SKM-1 (cell line): ENCODE results near the gene SCTR.

ENCODE experiments used
- DNase-seq: peaks from one replicate; lab custom pipeline; 2025; ENCODE audit not compliant: unreplicated experiment; lab: John Stamatoyannopoulos, UW

The SCTR gene

DNA sequence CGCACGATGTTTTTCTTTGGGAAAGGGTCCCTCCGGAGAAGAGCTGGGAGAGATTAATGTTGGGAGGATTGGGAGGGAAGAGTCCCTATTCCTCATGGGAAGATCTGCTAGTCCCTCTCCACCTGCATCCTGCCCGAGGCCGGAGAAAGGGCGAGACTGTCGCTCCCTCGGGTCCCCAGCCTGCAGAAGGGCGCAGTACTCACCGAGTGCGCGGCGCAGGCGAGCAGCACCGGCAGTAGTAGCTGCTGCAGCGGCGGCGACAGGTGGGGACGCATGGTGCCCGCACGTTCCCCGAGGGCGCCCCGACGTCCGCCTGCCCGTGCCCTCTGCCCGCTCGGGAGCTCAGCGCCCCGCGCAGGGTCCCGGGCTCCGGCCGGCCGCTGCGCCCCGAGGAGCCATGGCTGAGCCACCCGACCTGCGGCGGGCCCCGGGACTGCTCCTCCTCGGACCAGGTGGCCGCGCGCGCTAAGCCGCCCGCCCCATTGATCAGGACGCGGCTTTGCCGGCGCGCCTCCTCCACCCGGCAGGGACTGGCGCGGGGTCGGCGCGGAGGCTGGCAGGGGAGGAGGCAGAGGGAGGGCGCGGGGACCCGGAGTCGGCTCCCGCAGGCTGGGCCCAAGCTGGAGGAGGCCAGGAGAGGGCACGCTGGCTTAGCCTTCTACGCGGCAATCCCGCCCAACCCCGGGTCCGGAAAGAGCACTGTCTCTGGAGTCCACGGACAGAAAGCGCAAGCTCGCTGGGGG lies at the start of gene SCTR:
Gene SCTR, minus strand, starts transcription at position 532 of the 743 bp plus-strand sequence. Its CDS starts 257 bp downstream, at position 275.
- no peak for DNase-seq

DNA sequence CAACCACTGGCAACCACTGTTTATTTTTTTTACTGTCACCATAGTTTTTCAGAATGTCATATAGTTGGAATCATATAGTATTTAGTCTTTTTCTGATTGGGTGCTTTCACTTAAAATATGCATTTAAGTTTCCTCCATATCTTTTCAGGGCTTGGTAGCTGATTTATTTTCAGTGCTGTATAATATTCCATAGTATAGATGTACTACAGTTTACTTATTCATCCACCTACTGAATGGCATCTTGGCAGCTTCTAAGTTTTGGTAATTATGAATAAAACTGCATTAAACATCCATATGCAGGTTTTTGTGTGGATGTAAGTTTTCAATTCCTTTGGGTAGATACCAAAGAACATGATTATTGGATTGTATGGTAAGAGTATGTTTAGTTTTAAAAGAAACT lies 43.0 kb upstream of the SCTR start:
- DNase-seq = no peak

DNA sequence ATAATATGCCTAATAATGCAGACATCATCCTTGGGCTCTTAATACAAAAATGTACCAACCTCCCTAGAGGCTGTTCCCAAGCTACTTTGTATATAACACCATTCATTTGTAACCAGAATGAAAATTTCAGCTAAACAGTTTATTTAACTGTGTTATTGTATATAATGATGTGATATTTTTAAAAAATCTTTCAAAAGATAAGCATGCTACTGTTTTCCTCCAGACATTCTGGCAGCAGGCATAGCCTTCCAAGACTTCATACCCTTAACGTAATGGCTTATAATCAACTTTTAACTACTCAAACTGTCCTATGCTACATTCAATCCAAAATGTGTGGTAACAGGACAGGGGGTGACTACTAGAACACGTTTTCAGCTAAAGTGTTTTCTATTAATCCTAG lies 41.2 kb upstream of the SCTR start:
- DNase-seq = no peak

DNA sequence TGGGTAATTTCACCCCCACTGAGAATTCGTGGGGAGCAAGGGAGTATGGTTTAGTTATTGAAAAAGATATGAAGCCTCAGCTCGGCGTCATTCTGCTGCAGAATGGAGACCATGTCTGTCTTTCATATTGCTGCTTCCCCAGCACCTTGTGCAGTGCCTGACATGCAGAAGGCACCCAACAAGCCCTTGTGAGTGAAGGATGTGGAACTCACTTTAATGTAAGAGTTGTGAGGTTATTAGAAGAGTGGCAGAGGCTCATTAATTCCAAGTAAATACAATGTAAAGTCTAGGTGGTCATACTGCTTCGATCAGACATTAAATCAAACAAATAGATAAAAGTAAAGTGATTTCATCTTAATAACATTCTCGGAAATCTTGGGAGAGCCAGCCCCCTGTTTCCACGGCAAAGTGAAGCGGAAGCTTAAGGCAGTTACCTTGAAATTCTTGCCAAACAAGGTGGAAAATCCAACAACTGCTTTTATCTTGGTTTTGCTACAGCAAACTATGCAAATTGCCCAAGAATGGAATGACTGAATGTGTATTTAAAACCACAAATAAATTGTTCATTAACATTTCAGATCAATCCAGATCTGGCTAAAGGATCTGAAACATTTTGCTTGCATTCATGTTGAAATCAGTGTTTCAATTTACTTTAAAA lies 29.5 kb upstream of the SCTR start:
- no peak for DNase-seq

DNA sequence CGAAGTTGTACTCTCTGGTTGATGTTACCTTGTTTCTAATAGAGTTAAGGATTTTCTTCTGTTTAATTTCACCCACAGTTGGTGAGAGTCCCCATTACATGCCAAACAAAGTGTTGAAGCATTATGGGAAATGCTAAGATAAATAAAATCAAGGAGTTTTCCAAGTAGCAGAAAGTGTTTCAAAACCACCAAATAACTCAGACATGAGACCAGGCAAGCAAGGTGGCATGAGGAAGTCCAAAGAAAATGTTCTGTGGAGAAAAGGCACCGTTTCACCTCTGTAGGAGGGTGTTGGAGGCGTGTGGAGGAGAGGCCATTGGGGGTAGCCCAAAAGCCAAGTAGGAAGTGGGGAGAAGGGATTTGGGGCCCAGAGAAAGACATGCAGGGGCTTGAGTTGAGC lies 28.6 kb upstream of the SCTR start:
- no peak for DNase-seq

DNA sequence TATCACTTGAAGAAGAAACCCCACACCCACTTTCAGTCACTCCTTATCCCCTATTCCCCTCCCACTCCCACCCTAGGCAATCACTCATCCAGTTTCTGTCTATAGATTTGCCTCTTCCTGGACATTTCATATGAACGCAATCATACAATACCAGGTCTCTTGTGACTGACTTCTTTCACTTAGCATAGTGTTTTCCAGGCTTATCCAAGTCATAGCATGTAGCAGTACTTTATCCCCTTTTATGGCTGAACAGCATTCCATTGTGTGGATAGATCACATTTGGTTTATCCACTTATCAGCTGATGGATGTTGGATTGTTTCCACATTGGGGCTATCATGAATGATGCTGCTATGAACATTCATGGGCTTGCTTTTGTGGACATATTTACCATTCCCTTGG lies 26.6 kb upstream of the SCTR start:
- DNase-seq = no peak

DNA sequence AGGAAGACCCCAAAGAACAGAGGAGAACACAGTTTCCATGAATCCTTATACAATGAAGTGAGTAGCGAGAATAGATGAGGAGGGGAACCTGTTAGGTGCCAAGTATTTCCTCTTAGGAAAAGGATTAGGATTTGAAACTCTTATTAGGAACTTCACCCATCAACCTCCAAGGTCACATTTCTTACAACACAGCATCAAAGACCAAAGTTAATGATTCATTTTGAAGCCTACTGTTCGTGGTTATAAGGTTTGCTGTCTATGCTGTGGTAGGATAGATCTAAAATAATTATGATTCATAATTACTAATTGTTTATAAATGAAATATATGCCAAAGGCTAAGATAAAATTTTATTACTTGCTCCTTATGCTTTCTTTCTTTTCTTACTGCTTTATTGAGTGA lies 26.1 kb upstream of the SCTR start:
- no peak for DNase-seq

DNA sequence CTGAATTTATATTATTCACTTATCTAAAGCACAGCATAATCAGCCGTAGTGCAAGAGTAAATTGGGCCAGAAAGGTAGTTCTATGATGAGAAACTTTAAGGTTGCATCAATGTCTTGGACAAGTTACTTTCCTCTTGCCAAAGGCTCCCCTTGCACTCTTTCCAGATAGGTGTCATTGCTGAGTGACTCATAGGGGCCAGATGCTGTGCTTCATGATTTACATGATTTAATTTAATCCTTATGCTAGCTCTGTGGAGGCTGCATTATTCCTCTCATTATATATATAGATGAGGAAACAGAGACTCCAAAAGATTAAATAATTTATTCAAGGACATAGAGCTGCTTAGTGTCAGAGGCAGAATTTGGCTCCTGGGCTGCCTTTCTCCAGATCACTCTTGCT lies 25.0 kb upstream of the SCTR start:
- no peak for DNase-seq

DNA sequence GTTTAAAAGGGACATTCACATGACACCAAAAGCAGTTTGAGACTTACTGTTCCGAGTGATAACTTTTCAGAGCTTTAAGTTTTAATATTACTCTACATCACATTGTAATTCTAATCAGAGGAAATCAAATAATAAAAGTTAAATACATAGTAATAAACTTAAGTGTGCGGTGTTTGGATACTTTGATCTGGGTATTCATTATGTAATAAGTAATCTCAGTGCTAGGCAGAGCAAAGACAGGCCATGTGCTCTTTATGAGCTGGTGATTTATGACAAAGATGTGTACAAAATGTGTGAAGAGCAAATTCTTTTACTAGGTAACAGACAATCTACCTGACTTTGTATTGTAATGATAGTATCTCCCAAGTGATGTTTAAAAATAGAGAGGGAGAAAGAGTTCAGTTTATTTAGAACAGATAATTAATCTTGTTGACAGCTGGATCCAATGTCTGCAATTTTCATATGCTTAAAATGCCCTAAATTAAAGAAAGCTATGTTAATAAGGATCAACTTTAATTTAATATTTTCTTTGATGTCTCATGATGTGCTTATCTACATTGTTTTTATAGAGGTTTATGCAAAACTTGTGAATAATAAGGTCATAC lies 24.3 kb upstream of the SCTR start:
- DNase-seq = no peak

DNA sequence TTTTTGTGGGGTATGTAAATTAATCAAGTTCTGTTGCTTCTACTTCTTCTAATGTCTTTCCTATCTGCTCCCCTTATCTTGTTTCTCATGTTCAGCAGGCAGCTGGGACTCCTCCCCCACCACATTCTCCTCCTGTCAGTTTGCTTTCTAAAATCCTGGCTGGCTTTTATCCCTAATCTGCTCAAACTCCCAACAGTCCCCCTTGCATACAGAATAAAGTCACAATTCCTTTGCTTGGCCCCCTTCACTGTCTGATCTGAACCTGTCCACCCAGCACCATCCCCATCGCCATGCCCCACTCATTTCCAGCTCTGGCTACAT lies 22.1 kb upstream of the SCTR start:
- DNase-seq = no peak

DNA sequence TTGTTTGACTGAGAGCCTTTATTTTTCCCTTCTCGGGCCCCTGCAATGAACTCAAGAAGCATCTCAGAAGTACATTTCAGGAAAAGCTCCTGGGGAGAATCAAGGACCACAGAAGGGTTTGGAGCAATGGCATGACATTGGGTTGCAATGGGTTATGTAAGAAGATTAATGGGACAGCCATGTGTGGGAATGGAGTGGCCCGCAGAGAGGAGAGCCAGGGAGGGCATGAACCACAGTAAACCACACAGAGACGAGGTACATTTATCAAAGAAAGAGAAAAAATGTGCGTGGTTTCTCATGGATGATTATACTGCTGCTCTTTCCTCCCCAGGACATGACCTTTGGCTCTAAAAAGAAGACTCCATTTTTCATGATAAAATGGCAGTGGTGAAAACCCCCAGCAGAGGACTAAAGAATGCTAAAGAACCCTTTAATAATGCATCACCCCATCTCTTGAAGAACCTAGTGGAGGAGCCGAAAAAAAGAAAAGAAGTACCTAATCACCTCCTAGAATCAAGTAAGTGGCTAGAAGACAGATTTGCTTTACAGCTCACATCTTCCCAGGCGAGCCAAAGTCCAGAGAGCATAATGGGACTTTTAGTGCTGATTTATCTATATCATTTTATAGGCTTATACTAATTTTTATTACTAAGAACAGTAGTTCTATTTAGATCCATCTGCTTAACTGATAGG lies 21.6 kb upstream of the SCTR start:
- DNase-seq = no peak

DNA sequence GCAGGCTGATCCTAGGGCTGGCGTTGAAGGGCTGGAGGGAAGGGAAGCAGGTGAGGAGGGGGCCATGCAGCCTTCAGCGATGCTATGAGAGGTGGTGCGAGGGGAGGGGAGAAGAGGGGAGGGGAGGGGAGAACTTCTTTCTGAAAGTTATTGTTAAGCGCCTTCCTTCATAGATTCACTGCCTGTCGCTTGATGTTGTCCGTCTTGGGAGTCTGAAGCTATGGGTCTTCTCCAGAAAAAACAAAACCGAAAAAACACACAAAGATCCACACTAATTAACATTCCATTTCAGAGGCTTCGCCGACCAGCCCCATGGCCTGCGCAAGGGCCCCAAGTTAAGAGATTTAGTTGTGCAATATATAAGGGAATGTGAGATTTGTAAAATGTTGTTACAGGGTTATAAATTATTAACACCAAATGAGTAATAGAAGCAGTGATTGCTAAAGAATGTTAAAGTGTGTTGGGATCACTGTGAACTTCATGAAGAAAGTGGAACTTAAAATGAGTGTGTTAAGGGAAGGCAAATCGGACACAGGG lies 20.7 kb upstream of the SCTR start:
- no peak for DNase-seq

DNA sequence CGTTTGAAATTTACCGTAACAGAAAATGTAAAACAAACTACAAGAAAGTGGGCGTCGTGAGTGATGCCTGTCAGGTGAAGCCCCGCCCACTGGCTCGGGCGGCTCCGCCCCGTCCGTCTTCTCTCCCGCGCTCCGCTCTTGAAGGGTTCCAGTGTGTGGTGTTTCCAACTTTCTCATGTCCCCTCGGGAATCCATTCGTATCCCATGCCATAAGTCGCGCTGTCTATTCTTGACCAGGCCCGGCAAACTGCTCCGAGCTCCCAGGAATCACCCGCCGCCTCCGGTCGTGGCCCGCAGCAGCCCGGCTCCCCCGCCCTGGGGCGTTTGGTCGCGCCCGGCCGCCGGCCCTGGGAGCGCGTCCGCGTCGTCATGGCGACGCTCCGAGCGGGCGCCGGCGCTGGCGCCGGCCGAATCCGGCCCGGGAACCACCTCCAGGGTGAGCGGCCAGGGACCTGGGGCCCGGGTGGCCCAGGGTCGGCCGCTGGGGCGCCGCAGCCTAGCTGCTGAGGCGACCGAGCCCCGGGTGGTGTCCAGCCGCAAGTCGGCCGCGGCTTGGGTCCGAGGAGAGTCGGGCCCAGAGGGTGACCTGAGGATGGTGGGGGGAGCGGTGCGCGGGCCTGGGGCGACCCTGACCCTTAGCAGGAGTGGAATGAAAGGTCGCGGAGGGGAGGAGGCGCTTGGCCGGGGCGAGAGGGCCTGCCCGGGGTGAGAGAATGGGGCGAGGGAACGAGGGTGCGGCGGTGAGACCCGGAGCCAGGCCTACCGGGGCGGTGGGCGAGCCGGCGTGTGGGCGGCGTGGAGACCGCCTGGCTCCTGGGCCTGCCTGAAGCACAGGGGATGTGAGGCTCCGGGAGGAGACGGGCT lies 20.0 kb upstream of the SCTR start, which contains the start of gene CFAP221:
Gene CFAP221, plus strand, starts transcription at position 375 of the 864 bp plus-strand sequence. CDS start 1,683 bp downstream, outside the sequence.
- DNase-seq = peak; percentile 6

DNA sequence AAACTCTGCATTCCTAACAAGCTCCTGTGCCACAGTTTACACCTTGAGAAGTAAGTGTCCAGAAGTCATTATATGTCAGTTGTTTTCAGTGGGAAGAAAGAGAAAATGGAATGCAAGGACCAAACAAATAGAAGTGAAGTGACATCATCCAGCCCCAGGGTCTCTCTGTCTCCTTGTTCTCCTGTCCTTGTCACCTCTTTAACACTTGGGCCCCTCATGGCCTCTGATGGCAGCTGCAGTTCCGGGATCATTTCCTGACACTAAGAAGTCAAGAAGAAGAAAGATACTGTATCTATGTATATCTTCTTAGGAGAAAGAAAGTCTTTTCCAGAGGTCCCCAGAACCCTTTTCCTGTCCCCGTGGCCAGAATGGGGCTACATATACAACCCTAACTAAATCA lies 17.2 kb upstream of the SCTR start:
- DNase-seq = no peak

DNA sequence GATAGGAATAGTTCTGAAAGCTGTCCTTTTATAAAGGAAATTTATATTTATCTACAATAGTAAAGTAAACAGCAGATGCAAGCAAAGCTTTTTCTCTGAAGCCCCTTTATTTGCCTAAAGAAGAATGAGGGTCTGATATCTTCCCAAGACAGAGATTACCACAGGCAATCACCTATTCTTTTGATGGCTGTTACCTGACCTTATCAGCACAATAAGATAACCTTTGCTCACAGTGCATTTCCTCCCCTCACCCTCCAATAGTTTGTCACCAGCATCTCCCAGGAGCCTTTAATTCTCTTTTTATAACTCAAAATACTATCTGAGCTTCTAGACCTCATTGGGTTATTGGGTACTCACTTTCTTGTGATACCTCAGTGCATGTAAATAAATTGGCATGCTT lies 13.5 kb upstream of the SCTR start:
- no peak for DNase-seq

DNA sequence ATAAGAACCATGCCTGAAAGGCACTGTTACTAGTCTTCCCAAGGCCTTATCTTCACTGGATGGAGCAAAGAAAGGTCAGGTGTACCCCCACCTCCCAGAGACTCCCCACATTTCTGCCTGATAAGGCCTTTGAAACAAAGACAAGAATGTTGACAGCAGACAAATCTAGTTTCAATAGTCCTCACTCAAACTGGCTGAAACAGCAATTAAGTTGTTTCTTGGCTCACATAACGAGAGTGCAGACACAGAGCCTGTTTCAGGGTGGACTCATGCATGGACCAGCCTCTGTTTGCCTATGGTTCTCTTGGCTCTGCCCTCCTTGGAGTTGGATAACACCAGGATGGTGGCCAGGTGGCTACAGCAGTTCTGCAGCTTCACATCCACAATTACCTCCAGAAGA lies 12.4 kb upstream of the SCTR start:
- no peak for DNase-seq

DNA sequence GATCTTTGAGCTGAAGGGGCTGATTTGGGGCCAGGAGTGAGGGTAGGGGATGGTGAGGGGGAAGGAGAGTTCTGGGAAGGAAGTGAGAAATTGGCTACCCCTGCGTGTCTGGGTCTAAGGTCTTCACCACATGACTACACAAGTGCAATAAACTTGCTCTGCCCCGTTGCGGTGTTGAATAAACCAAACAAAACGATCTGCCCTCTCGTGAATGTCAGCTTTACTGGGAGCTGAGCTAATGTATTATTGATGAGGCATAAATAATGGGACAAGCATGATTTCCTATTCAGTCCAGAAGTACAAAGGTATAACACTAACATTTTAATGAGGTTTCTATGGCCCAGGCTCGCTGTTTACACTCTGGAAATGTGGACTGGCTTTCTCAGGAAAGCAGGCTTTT lies 11.9 kb upstream of the SCTR start:
- DNase-seq = no peak

DNA sequence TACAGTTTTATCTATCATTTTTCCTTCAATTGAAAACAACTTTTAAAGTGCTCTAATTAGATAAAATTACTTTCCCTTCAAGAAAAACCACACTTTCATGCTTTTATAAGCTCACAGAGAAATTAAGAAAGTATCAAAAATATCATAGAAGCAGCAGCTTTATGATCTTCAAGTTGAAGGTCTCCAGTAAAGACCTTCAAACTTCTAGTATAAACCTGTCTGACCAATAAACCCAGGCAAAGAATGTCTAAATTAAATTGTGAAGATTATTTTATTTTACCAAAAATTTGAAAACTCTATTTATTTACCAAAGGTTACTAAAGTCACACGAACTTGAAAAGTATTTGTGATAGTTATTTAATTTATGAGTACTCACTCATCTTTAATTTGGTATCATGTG lies 9.3 kb upstream of the SCTR start:
- DNase-seq = no peak

DNA sequence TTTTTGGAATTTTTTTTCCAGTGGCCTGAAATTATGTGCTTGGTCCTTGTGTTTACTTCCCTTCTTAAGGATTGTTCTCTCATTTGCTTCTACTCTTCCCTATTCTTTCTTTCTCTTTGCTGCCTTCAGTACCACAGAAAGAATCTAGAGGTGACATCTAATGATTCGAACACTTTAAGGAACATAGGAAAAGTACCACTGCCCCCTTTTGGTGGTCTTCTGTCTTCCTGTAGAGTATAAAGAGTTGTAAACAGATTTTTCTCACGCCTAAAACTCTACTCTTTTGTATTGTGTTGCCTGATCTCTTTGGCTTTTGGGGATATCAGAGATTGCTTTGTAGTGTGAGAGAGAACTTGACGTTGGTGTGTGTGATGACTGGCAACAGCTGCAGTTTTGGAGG lies 7.0 kb upstream of the SCTR start:
- DNase-seq = no peak

DNA sequence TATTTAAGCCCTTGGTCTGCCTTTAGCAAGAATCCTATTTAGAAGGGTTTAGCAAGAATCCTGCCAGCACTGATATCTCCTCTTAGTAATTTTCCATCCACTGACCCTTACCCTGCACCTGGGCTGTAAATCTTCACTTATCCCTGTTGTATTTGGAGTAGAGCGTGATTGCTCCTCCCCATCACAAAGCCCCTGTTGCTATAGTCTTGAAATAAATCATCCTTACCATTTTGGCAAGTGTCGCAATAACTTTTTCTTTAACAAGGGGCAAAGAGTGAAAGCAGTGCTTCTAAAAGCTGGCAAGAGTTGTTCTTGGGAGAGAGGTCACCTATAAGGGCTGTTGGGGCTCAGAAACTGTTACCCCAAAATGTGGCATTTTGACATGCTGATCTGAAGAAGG lies 3.7 kb upstream of the SCTR start:
- no peak for DNase-seq

DNA sequence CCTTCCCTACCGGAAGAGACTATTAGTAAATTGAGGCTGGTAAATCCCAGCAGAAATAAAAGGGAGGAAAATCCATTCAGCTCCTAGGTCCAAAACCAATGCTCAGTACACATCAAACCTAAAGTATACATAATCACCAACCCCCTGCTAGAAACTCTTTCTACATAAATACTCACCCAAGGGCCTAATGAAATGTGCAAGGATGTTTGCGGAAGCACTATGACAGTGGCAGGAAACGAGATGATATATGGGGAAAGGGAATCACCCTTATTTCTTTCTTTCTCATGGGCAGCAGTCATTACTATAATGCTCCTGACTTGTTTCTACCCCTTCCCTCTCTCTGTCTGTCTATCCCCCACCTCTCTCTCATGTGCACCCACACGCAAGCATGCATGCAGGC lies 1.3 kb upstream of the SCTR start:
- DNase-seq = no peak
